Colonic mucosa (tissue), 4 donors: ENCODE results near the gene GRIK4. TPM values are rescaled to one million over a fixed set of nuclear protein-coding genes. Genes with fewer than 3 reads are reported as not detected.

Source experiments
- DNase-seq: peaks from one replicate; pipeline ENCODE4 v3.0.0-alpha.2; 2020
- H3K27ac ChIP-seq: fragments of 200-600 bp; one replicate; pipeline ENCODE4 v1.8.0; 2021
- H3K27me3 ChIP-seq: fragments of 200-600 bp; one replicate; pipeline ENCODE4 v1.8.0; 2021
- H3K36me3 ChIP-seq: fragments of 200-600 bp; one replicate; pipeline ENCODE4 v1.8.0; 2021
- H3K4me1 ChIP-seq: fragments of 200-600 bp; one replicate; pipeline ENCODE4 v1.8.0; 2021; ENCODE audit warnings: mild to moderate bottlenecking
- H3K4me3 ChIP-seq: fragments of 200-600 bp; one replicate; pipeline ENCODE4 v1.8.0; 2021
- H3K9ac ChIP-seq, 2 donors: one replicate each; pipeline ENCODE4 v1.7.0; 2013; ENCODE audit warnings: control low read depth in 2 of 2, low read depth in 2 of 2, low read length in 2 of 2
- H3K9me3 ChIP-seq: fragments of 200-600 bp; one replicate; pipeline ENCODE4 v1.8.0; 2021
- intact Hi-C: fragments of 100-400 bp; cut with DNase I; formaldehyde crosslinking; loops from one replicate; pipeline ENCODE4 v1.14.1; 2022
- total RNA-seq, 2 donors: library from RNA; stranded (reverse); fragmentation: NEBNext Ultra II Directional in 1 of 2; extraction: Animal tissue kit (Norgen Biotek cat#: 25700) in 1 of 2; gene quantifications; one replicate each; pipeline ENCODE4 v1.2.1, GENCODE V29; 2021
- TF ChIP-seq, protein P1 (sequence below): fragments of 200-600 bp; IDR thresholded peaks from one replicate; pipeline ENCODE4 v1.8.0; 2022; ENCODE audit warnings: antibody characterized with exemption, mild to moderate bottlenecking
- donor health status: healthy.
- donor health status: DM: no; HTN: no; CAD: no.
- donor health status: DM: no; HTN: no; CAD: no.

The GRIK4 gene
- total RNA-seq, 2 donors from 2014 or later = 0.10 to 0.21 TPM

DNA sequence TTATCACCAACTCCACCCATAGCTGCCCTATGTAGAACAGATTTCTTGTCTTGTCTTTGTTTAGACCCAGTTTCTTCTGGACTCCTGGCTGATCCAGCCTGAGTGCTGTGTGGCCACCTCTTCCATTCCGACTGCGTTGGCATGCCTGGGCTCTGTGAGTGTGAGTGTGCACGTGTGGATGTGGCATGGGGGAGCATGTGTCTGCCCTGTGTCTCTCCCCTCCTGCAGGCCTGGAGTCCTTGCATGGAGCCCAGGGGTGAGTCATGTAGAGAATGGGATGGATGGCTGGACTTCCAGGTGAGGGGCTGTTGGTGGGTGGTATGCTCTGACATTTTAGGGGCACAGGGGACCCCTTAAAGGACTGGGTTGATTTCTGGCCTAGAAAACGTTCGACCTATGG, 194.7 kb downstream of the GRIK4 start:
- Histone ChIP-seq H3K4me3 (no peak overlapping the region), H3K9me3 (no peaks in the 10 kb centered on the region), H3K27ac (no peak overlapping the region), H3K4me1 (no peaks in the 10 kb centered on the region), H3K27me3 (no peaks in the 10 kb centered on the region), H3K36me3 (no peaks in the 10 kb centered on the region), H3K9ac (no peak overlapping the region)
- intact Hi-C loops = no loop called here
- DNase-seq = no peak
- TF ChIP-seq, protein P1, sequence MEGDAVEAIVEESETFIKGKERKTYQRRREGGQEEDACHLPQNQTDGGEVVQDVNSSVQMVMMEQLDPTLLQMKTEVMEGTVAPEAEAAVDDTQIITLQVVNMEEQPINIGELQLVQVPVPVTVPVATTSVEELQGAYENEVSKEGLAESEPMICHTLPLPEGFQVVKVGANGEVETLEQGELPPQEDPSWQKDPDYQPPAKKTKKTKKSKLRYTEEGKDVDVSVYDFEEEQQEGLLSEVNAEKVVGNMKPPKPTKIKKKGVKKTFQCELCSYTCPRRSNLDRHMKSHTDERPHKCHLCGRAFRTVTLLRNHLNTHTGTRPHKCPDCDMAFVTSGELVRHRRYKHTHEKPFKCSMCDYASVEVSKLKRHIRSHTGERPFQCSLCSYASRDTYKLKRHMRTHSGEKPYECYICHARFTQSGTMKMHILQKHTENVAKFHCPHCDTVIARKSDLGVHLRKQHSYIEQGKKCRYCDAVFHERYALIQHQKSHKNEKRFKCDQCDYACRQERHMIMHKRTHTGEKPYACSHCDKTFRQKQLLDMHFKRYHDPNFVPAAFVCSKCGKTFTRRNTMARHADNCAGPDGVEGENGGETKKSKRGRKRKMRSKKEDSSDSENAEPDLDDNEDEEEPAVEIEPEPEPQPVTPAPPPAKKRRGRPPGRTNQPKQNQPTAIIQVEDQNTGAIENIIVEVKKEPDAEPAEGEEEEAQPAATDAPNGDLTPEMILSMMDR = no peak

DNA sequence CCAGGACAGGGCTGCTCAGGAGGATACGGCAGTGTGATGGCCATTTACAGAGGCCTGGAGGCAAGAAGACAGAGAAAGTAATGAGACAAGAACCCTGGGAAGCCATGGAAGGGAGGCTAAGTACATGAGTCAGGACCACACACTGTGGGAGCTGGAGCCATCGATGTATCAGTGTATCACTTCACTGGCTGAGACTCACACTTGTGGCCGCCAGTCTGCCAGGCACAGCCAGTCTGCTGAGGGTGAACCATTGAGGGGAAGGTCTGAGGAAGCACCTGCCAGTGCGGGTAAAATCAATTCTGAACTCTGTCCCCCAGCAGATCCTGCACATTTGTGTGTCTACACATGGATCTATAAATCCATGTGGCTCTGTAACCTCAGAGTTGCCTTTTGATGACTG, 195.6 kb downstream of the GRIK4 start:
- intact Hi-C loops = no loop called here
- no peak for DNase-seq
- Histone ChIP-seq H3K27me3 (no peaks in the 10 kb centered on the region), H3K27ac (no peak overlapping the region), H3K36me3 (no peaks in the 10 kb centered on the region), H3K4me3 (no peak overlapping the region), H3K9me3 (no peaks in the 10 kb centered on the region), H3K4me1 (no peaks in the 10 kb centered on the region), H3K9ac (no peak overlapping the region)
- TF ChIP-seq, protein P1 = no peak

DNA sequence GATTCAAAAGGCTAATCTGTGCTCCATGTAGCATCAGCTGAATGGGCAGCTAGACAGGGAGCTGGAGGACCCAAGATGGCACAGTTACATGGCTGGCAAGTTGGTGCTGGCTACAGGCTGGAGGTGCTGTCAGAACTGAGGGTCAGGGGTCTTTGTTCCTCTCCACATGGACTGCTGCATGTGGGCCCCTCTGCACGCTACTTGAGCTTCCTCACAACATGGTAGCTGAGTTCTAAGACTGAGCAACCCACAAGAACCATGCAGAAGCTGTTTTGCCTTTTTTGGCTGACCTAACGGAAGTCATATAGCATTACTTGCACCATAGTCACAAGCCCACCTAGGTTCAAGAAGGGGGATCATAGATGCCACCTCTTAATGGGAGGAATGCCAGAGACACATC, 196.1 kb downstream of the GRIK4 start:
- H3K9me3 ChIP-seq = no peaks in the 10 kb centered on the region
- no peak overlapping the region for H3K9ac ChIP-seq
- no peaks in the 10 kb centered on the region for H3K36me3 ChIP-seq
- H3K4me1 ChIP-seq = no peaks in the 10 kb centered on the region
- no peak overlapping the region for H3K4me3 ChIP-seq
- no peak for DNase-seq
- no peak overlapping the region for H3K27ac ChIP-seq
- TF ChIP-seq, protein P1 = no peak
- no peaks in the 10 kb centered on the region for H3K27me3 ChIP-seq
- intact Hi-C loops = no loop called here

DNA sequence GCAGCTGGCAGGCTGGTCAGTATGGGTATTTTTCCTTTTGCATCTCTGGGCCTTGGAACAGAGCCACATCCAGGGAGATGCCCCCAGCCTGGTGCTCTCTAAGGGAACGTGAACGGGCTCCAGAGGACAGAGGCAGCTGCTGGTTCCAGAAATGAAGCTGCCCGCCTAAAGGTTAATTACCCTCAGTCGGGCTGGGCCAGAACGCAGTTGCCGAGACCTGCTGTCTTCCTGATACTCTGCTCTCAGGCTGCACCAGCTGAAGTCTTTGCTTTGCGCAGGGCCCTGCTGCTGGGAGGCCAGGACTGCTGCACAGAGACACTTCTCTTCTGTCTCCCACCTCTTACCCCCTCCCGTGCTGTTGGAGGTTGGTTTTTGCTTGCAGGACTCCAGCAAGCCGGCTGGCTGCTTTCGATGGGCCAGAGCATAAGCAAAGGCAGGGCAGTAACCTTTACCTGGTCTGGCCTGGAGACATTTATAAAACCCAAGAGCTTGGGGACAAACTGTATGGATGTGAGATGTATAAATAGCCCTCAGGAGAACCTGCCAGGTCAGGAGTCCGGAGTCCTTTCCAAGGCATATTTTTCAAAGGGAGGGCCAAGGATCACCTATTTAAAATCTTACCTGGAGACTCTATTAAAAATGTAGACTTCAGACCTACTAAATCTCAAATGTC, 197.1 kb downstream of the GRIK4 start:
- no peak for DNase-seq
- no peaks in the 10 kb centered on the region for H3K27me3 ChIP-seq
- no peak overlapping the region for H3K9ac ChIP-seq
- H3K9me3 ChIP-seq = no peaks in the 10 kb centered on the region
- no peak overlapping the region for H3K4me3 ChIP-seq
- H3K4me1 ChIP-seq = no peaks in the 10 kb centered on the region
- no peak overlapping the region for H3K27ac ChIP-seq
- H3K36me3 ChIP-seq = no peaks in the 10 kb centered on the region
- intact Hi-C loops = no loop called here
- TF ChIP-seq, protein P1 = no peak

DNA sequence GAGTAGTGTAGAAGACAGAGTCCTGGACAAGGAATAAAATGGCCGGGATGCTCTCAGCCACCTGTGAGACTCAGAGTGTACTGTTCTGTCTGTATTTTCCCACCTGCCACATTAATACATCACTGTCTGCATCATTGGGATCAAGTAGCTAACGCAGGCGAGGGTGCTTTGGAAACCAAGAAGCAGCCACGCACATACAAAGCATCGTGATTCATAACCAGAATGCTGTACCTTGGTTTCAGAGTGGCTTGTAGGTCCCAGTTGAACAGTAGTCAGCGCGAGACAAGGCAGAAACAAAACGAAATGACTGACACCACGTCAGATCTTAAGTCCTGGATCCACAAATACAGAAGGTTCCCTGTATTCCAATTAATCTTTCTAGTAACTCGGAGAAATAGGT, 198.3 kb downstream of the GRIK4 start:
- intact Hi-C loops = no loop called here
- no peaks in the 10 kb centered on the region for H3K4me1 ChIP-seq
- H3K9ac ChIP-seq = no peak overlapping the region
- no peaks in the 10 kb centered on the region for H3K9me3 ChIP-seq
- H3K27ac ChIP-seq = no peak overlapping the region
- H3K27me3 ChIP-seq = no peaks in the 10 kb centered on the region
- no peaks in the 10 kb centered on the region for H3K36me3 ChIP-seq
- H3K4me3 ChIP-seq = no peak overlapping the region
- DNase-seq = no peak
- TF ChIP-seq, protein P1 = no peak
